Adrenal gland (tissue), 12 donors: ENCODE results near the gene RGS7. TPM values are rescaled to one million over a fixed set of nuclear protein-coding genes. Genes with fewer than 3 reads are reported as not detected.

Experiments
- DNase-seq, 7 donors: peaks; one replicate each; pipeline ENCODE4 v3.0.0-alpha.2; 2019 to 2020
- H3K27ac ChIP-seq, 5 donors: fragments of 200-600 bp; sonication (generic) in 4 of 5; 1 replicate in 3 of 5; 2 replicates in 2 of 5; pipeline versions ENCODE4 v1.5.1 to v1.8.0; 2016 to 2020; ENCODE audit warnings: mild to moderate bottlenecking in 1 of 5
- H3K27me3 ChIP-seq: fragments of 200-600 bp; 2 replicates; pipeline ENCODE4 v1.8.0; 2021
- H3K36me3 ChIP-seq, 2 donors: fragments of 200-600 bp; replicated peaks in 1 of 2; 1 replicate in 1 of 2; 2 replicates in 1 of 2; pipeline versions ENCODE4 v1.5.1 to v1.8.0; 2018 to 2022
- H3K4me1 ChIP-seq, 2 donors: fragments of 200-600 bp; replicated peaks in 1 of 2; 1 replicate in 1 of 2; 2 replicates in 1 of 2; pipeline versions ENCODE4 v1.5.1 to v1.8.0; 2018 to 2021
- H3K4me3 ChIP-seq, 4 donors: fragments of 200-600 bp; sonication (generic) in 3 of 4; one replicate each; pipeline ENCODE4 v1.5.1; 2016 to 2018
- H3K9me3 ChIP-seq, 3 donors: fragments of 200-600 bp; sonication (generic) in 1 of 3; replicated peaks in 1 of 3; 1 replicate in 2 of 3; 2 replicates in 1 of 3; pipeline versions ENCODE4 v1.5.1 to v1.8.0; 2016 to 2021
- CTCF ChIP-seq, 6 experiments: fragments of 450-650 bp in 4 of 6; fragments of 200-600 bp in 2 of 6; sonication (generic) in 1 of 6; IDR thresholded peaks; 1 replicate in 5 of 6; 2 replicates in 1 of 6; pipeline versions ENCODE4 v1.5.1 to v1.8.0; 2016 to 2021; ENCODE audit warnings: antibody characterized with exemption in 6 of 6, mild to moderate bottlenecking in 2 of 6, moderate library complexity in 1 of 6
- POLR2A ChIP-seq, 2 donors: fragments of 450-650 bp; IDR thresholded peaks; one replicate each; pipeline ENCODE4 v1.6.1; 2017; ENCODE audit warnings: antibody characterized with exemption in 2 of 2, mild to moderate bottlenecking in 2 of 2, moderate library complexity in 1 of 2
- WGBS, 4 donors: extraction: QIAGEN DNeasy Blood & Tissue Kit in 2 of 4; methylation state at CpG; one replicate each; pipeline versions ENCODE4 v1.1.5 to v1.1.7; 2013 to 2017; 5-methylcytosine and 5-hydroxymethylcytosine counted together
- intact Hi-C, 2 donors: fragments of 100-400 bp; cut with DNase I; formaldehyde crosslinking; loops; one replicate each; pipeline versions ENCODE4 v1.14.1 to v1.15.0; 2022 to 2023
- polyA plus RNA-seq, 3 donors: library from polyadenylated mRNA; stranded (reverse); fragments of 200-250 nt in 2 of 3; fragments of 350-450 nt in 1 of 3; fragmentation: Illumina TruSeq in 1 of 3; extraction: RNeasy Lipid Tissue Mini Kit (QIAGEN cat#74804) in 1 of 3; gene quantifications; one replicate each; pipeline ENCODE4 v1.2.3, GENCODE V29; 2013 to 2014
- total RNA-seq, 9 donors: library from RNA; depleted of rRNA in 4 of 9; stranded (reverse); fragments of >200 nt in 4 of 9; fragments of 120-200 nt in 1 of 9; fragmentation: NEBNext Ultra II Directional in 1 of 9; extraction: Animal tissue kit (Norgen Biotek cat#: 25700) in 1 of 9; gene quantifications; one replicate each; pipeline versions ENCODE4 v1.1.0 to v1.2.4, GENCODE V29; 2013 to 2023
- donor health status: healthy with polysubstance abuse.
- donor health status: Bipolar disorder and iron deficiency.
- donor health status: DM: yes; HTN: yes; CAD: no.
- donor health status: DM: no; HTN: no; CAD: no.
- donor health status: DM: no; HTN: no; CAD: no.
- donor health status: DM: yes; HTN: yes; CAD: no.

The RGS7 gene
- total and polyA plus RNA-seq, 12 donors, result 1.1 to 6.1 (median 3.0) TPM

- Histone ChIP-seq H3K27ac (no peak overlapping the region), H3K9me3 (no peaks in the 10 kb centered on the region), H3K27me3 (no peaks in the 10 kb centered on the region), H3K4me1 (no peaks in the 10 kb centered on the region), H3K4me3 (no peak overlapping the region), H3K36me3 (no peaks in the 10 kb centered on the region)
- DNase-seq, result no peak
- no peak for TF ChIP-seq POLR2A (IDR thresholded peaks at IDR 0.05)
- TF ChIP-seq CTCF (IDR thresholded peaks at IDR 0.05), result no peak
- intact Hi-C loops, result no loop called here
- 84 to 95% (median 91%) methylated on average over 5 of the region's 5 CpGs for WGBS, 4 donors
These were observed 550.7 kb downstream of the RGS7 start for GRCh38 chr1:240806200-240806745.

GRCh38 chr1:240804475-240804874, 552.5 kb downstream of the RGS7 start:
- no peaks in the 10 kb centered on the region for H3K27me3 ChIP-seq
- intact Hi-C loops, result no loop called here
- no peaks in the 10 kb centered on the region for H3K9me3 ChIP-seq
- no peak overlapping the region for H3K4me3 ChIP-seq
- TF ChIP-seq POLR2A (IDR thresholded peaks at IDR 0.05) (no peak), CTCF (IDR thresholded peaks at IDR 0.05) (no peak)
- no peaks in the 10 kb centered on the region for H3K36me3 ChIP-seq
- DNase-seq, result no peak
- H3K27ac ChIP-seq, result no peak overlapping the region
- H3K4me1 ChIP-seq, result no peaks in the 10 kb centered on the region
- 58 to 72% (median 71%) methylated on average over 2 of the region's 2 CpGs for WGBS, 4 donors

- no peak overlapping the region for H3K27ac ChIP-seq
- no peak for DNase-seq
- H3K9me3 ChIP-seq, result no peaks in the 10 kb centered on the region
- H3K4me3 ChIP-seq, result no peak overlapping the region
- no peaks in the 10 kb centered on the region for H3K27me3 ChIP-seq
- intact Hi-C loops, result no loop called here
- no peaks in the 10 kb centered on the region for H3K4me1 ChIP-seq
- TF ChIP-seq CTCF (IDR thresholded peaks at IDR 0.05), result no peak
- TF ChIP-seq POLR2A (IDR thresholded peaks at IDR 0.05), result no peak
- no peaks in the 10 kb centered on the region for H3K36me3 ChIP-seq
These were observed 553.9 kb downstream of the RGS7 start for GRCh38 chr1:240803151-240803550.

GRCh38 chr1:240802271-240802670, 554.7 kb downstream of the RGS7 start:
- Histone ChIP-seq H3K36me3 (no peaks in the 10 kb centered on the region), H3K9me3 (no peaks in the 10 kb centered on the region), H3K27me3 (no peaks in the 10 kb centered on the region), H3K4me3 (no peak overlapping the region), H3K4me1 (no peaks in the 10 kb centered on the region), H3K27ac (no peak overlapping the region)
- TF ChIP-seq CTCF (IDR thresholded peaks at IDR 0.05) (no peak), POLR2A (IDR thresholded peaks at IDR 0.05) (no peak)
- 92 to 96% (median 95%) methylated on average over 2 of the region's 2 CpGs for WGBS, 4 donors
- intact Hi-C loops, result no loop called here
- DNase-seq, result no peak
